Vagina (tissue), 2 donors: ENCODE data around the gene KMT5B.

Source experiments
- POLR2AphosphoS5 ChIP-seq, 2 donors: sonication (generic); formaldehyde crosslinking; IDR thresholded peaks; one replicate each; pipeline ENCODE4 v1.9.0; 2017; ENCODE audit warnings: antibody characterized with exemption in 2 of 2, mild to moderate bottlenecking in 2 of 2, low read depth in 1 of 2; ENCODE audit not compliant: insufficient read depth in 1 of 2
- TF ChIP-seq, protein P1 (sequence below), 3 experiments: fragments of 450-650 bp in 2 of 3; fragments of 200-600 bp in 1 of 3; sonication (generic) in 1 of 3; IDR thresholded peaks; one replicate each; pipeline ENCODE4 v1.5.1; 2017 to 2019; ENCODE audit warnings: antibody characterized with exemption in 3 of 3, mild to moderate bottlenecking in 2 of 3, moderate library complexity in 2 of 3

DNA sequence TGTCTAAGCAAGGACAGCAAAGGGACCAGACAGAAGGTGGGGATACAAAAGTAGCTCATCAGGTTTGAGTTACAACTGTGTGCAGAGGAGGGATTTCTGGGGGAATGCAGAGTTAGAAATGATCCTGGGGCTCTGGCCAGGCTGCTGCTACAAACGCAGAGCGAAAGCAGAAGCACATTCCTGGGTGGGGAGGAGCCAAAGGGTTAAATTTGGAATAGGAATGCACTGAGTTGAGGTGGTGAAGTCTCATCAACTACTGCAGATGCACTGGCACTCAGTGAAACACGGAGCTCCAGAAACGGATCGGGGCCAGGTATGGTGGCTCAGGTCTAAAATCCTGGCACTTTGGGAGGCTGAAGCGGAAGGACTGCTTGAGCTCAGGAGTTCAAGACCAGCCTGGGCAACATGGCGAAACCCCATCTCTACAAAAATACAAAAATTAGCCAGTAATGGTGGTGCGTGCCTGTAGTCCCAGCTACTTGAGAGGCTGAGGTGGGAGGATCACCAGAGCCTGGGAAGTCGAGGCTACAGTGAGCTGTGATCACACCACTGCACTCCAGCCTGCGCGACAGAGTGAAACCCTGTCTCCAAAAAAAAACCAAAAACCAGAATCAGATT is 95.1 kb downstream of the KMT5B start:
- TF ChIP-seq, protein P1, sequence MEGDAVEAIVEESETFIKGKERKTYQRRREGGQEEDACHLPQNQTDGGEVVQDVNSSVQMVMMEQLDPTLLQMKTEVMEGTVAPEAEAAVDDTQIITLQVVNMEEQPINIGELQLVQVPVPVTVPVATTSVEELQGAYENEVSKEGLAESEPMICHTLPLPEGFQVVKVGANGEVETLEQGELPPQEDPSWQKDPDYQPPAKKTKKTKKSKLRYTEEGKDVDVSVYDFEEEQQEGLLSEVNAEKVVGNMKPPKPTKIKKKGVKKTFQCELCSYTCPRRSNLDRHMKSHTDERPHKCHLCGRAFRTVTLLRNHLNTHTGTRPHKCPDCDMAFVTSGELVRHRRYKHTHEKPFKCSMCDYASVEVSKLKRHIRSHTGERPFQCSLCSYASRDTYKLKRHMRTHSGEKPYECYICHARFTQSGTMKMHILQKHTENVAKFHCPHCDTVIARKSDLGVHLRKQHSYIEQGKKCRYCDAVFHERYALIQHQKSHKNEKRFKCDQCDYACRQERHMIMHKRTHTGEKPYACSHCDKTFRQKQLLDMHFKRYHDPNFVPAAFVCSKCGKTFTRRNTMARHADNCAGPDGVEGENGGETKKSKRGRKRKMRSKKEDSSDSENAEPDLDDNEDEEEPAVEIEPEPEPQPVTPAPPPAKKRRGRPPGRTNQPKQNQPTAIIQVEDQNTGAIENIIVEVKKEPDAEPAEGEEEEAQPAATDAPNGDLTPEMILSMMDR (IDR thresholded peaks at IDR 0.05): no peak
- no peak for TF ChIP-seq POLR2AphosphoS5 (IDR thresholded peaks at IDR 0.05; ENCODE audit: insufficient read depth in 1 of 2, low read depth in 1 of 2)
